K562 (cell line): ENCODE measurements around the gene RARS1. TPM values are rescaled to one million over a fixed set of nuclear protein-coding genes. Genes with fewer than 3 reads are reported as not detected.

Experiments
- ATAC-seq: fragments of 200-7000 bp; cut with Tn5 transposase; 3 replicates; pipeline ENCODE4 v1.9.1; 2020; ENCODE audit warnings: moderate library complexity
- BruUV-seq: library from RNA; stranded (reverse); fragments of 400-500 nt; replicated peaks from 2 replicates; lab custom pipeline; 2021; lab: Mats Ljungman, UMichigan
- CTCF ChIA-PET: fragments of 300-600 bp; formaldehyde crosslinking; extraction: SDS; loops from one replicate; lab custom pipeline; 2021; ENCODE audit warnings: low intra/inter-chr PET ratio; lab: Yijun Ruan, JAX
- POLR2A ChIA-PET: fragments of 300-600, 350-650 bp; sonication (Branson Sonifier 250); formaldehyde crosslinking; extraction: SDS; loops from one replicate; lab custom pipeline; 2021; ENCODE audit warnings: antibody characterized with exemption, inconsistent platforms; lab: Yijun Ruan, JAX
- DNase-seq, 4 experiments: peaks; one replicate each; pipeline versions ENCODE4 v3.0.0 to v3.0.0-alpha.2; 2011 to 2018; ENCODE audit warnings: low spot score in 3 of 4, mixed read lengths in 3 of 4; ENCODE audit errors: extremely low read depth in 1 of 4
- FAIRE-seq: peaks from 2 replicates; lab custom pipeline; 2011; peaks lifted over from hg19 to GRCh38; lab: Jason Lieb, UNC
- H2AFZ ChIP-seq: 2 replicates; pipeline ENCODE4 v1.6.0; 2011; ENCODE audit warnings: low read depth, low read length, control low read depth, inconsistent platforms
- H3K27ac ChIP-seq: fragments of 200-600 bp; 3 replicates; pipeline ENCODE4 v1.8.0; 2011; ENCODE audit warnings: low read depth, mild to moderate bottlenecking, control low read depth, inconsistent platforms, low read length, moderate library complexity, mixed read lengths; ENCODE audit errors: extremely low read depth
- H3K27me3 ChIP-seq, 2 experiments: fragments of 300-600 bp in 1 of 2; 2 replicates in 1 of 2; 3 replicates in 1 of 2; pipeline versions ENCODE4 v1.6.0 to v1.8.0; 2011; ENCODE audit warnings: inconsistent platforms in 2 of 2, low read length in 2 of 2, mild to moderate bottlenecking in 1 of 2, mixed read lengths in 1 of 2, moderate library complexity in 1 of 2; ENCODE audit not compliant: control insufficient read depth in 2 of 2, insufficient read depth in 2 of 2
- H3K36me3 ChIP-seq: fragments of 300-600 bp; 3 replicates; pipeline ENCODE4 v1.8.0; 2011; ENCODE audit warnings: mild to moderate bottlenecking, low read length, inconsistent platforms; ENCODE audit not compliant: control insufficient read depth, insufficient read depth
- H3K4me1 ChIP-seq, 2 experiments: fragments of 200-600 bp in 1 of 2; replicated peaks in 1 of 2; 2 replicates in 1 of 2; 3 replicates in 1 of 2; pipeline versions ENCODE4 v1.5.1 to v1.8.0; 2011; ENCODE audit warnings: inconsistent platforms in 2 of 2, low read length in 2 of 2, mild to moderate bottlenecking in 1 of 2, mixed read lengths in 1 of 2, moderate library complexity in 1 of 2; ENCODE audit not compliant: control insufficient read depth in 2 of 2, insufficient read depth in 2 of 2
- H3K4me2 ChIP-seq: 2 replicates; pipeline ENCODE4 v1.6.1; 2011; ENCODE audit warnings: low read length, control low read depth, inconsistent platforms, mixed read lengths; ENCODE audit not compliant: insufficient read depth
- H3K4me3 ChIP-seq: fragments of 200-600 bp; sonication (generic), shearing (Covaris generic); 2 replicates; pipeline ENCODE4 v1.5.1; 2016; ENCODE audit warnings: control low read depth, inconsistent platforms
- H3K79me2 ChIP-seq: fragments of 200-600 bp; 3 replicates; pipeline ENCODE4 v1.8.0; 2011; ENCODE audit warnings: low read length, inconsistent platforms; ENCODE audit not compliant: control insufficient read depth, insufficient read depth
- H3K9ac ChIP-seq, 2 experiments: 2 replicates each; pipeline versions ENCODE4 v1.6.0 to v1.6.1; 2011; ENCODE audit warnings: low read depth in 2 of 2, low read length in 2 of 2, control low read depth in 1 of 2, inconsistent platforms in 1 of 2, mild to moderate bottlenecking in 1 of 2, mixed read lengths in 1 of 2; ENCODE audit not compliant: insufficient read depth in 1 of 2
- H3K9me1 ChIP-seq: one replicate; pipeline ENCODE4 v1.6.0; 2011; ENCODE audit warnings: inconsistent platforms, mild to moderate bottlenecking, low read length, moderate library complexity; ENCODE audit not compliant: control insufficient read depth, insufficient read depth
- H3K9me3 ChIP-seq: replicated peaks from 2 replicates; pipeline ENCODE4 v1.5.1; 2011; ENCODE audit warnings: low read depth, low read length, inconsistent platforms; ENCODE audit not compliant: control insufficient read depth, insufficient read depth
- H4K20me1 ChIP-seq: replicated peaks from 2 replicates; pipeline ENCODE4 v1.6.1; 2011; ENCODE audit warnings: low read length, inconsistent platforms, mixed read lengths; ENCODE audit not compliant: control insufficient read depth, insufficient read depth
- ETS2 ChIP-seq: IDR thresholded peaks from 2 replicates; pipeline ENCODE4 v1.6.1; 2016; ENCODE audit warnings: borderline replicate concordance, missing genetic modification characterization, mild to moderate bottlenecking, moderate library complexity, missing compliant biosample characterization; ENCODE audit not compliant: poor library complexity, severe bottlenecking
- ETV5 ChIP-seq: sonication (generic); formaldehyde crosslinking; IDR thresholded peaks from 2 replicates; pipeline ENCODE4 v1.4.0; 2020; ENCODE audit warnings: low read depth, mild to moderate bottlenecking, missing genetic modification reagents
- FOSL1 ChIP-seq: fragments of 200-800 bp; sonication (Bioruptor generic); conservative IDR thresholded peaks from 2 replicates; pipeline ENCODE4 v1.6.1; 2016; ENCODE audit warnings: missing genetic modification characterization, missing compliant biosample characterization
- GABPB1 ChIP-seq: sonication (generic); formaldehyde crosslinking; IDR thresholded peaks from 2 replicates; pipeline ENCODE4 v1.8.0; 2022; ENCODE audit warnings: mild to moderate bottlenecking, missing genetic modification reagents
- NRF1 ChIP-seq, 2 experiments: fragments of 450-650 bp; IDR thresholded peaks in 1 of 2; conservative IDR thresholded peaks in 1 of 2; 2 replicates each; pipeline ENCODE4 v1.6.1; 2014; ENCODE audit warnings: mild to moderate bottlenecking in 2 of 2
- POLR2B ChIP-seq: fragments of 450-650 bp; IDR thresholded peaks from 2 replicates; pipeline ENCODE4 v1.6.1; 2018; ENCODE audit warnings: low read depth; ENCODE audit not compliant: partially characterized antibody
- ZNF830 ChIP-seq: fragments of 250-450 bp; sonication (Bioruptor Pico); IDR thresholded peaks from 2 replicates; pipeline ENCODE4 v1.5.0; 2021; ENCODE audit warnings: mild to moderate bottlenecking
- WGBS: fragments of 100-300 bp; shearing (Covaris generic); methylation state at CpG from one replicate; pipeline ENCODE4 v1.1.6; 2016; ENCODE audit warnings: low coverage, mixed read lengths; ENCODE audit not compliant: insufficient coverage; ENCODE audit errors: missing lambda C conversion rate; 5-methylcytosine and 5-hydroxymethylcytosine counted together
- in situ Hi-C: fragments of 300-500 bp; cut with MboI; formaldehyde crosslinking; loops from 4 replicates; pipeline ENCODE4 v1.15.0; 2018; ENCODE audit warnings: inconsistent platforms, mixed read lengths
- intact Hi-C: fragments of 100-400 bp; cut with micrococcal nuclease; formaldehyde crosslinking; loops from 2 replicates; pipeline ENCODE4 v1.14.2; 2022
- polyA plus RNA-seq, 8 experiments: library from polyadenylated mRNA; depleted of rRNA in 4 of 8; stranded (reverse) in 5 of 8; unstranded in 3 of 8; fragments of >200 nt; fragmentation: Nextera tagmentation in 2 of 8; fragmentation: Illumina TruSeq in 1 of 8; extraction: Ambion mirVana in 2 of 8; extraction: Trizol in 1 of 8; gene quantifications; 2 replicates each; pipeline versions ENCODE4 v1.2.1 to v1.2.3, GENCODE V29; 2011 to 2014; ENCODE audit warnings: inconsistent platforms in 1 of 8, missing spikeins in 1 of 8
- total RNA-seq, 7 experiments: library from RNA; depleted of rRNA in 6 of 7; stranded (reverse); fragments of >200 nt in 6 of 7; fragmentation: Illumina TruSeq in 2 of 7; extraction: Trizol in 2 of 7; gene quantifications; 2 replicates each; pipeline versions ENCODE4 v1.2.1 to v1.2.3, GENCODE V29; 2011 to 2021; ENCODE audit warnings: low replicate concordance in 1 of 7
- TF ChIP-seq, protein P1 (sequence below): sonication (generic); IDR thresholded peaks from 2 replicates; pipeline ENCODE4 v1.6.1; 2016
- TF ChIP-seq, protein P2 (sequence below): fragments of 150-350 bp; IDR thresholded peaks from 2 replicates; pipeline ENCODE4 v1.6.1; 2014; ENCODE audit warnings: low read depth, mild to moderate bottlenecking, low read length, borderline replicate concordance
- TF ChIP-seq, protein P3 (sequence below): fragments of 250-450 bp; sonication (Bioruptor Pico); IDR thresholded peaks from 2 replicates; pipeline ENCODE4 v1.8.0; 2022; ENCODE audit warnings: moderate library complexity, mild to moderate bottlenecking, inconsistent platforms
- TF ChIP-seq, protein P4 (sequence below): fragments of 450-650 bp; IDR thresholded peaks from 2 replicates; pipeline ENCODE4 v1.7.0; 2016; ENCODE audit warnings: borderline replicate concordance

RARS1 gene
- total and polyA plus RNA-seq, 9 of the 15 experiments (the other 6 are each of a cell fraction or from before 2014, with no cell fraction given): 109 to 196 (median 139) TPM

DNA sequence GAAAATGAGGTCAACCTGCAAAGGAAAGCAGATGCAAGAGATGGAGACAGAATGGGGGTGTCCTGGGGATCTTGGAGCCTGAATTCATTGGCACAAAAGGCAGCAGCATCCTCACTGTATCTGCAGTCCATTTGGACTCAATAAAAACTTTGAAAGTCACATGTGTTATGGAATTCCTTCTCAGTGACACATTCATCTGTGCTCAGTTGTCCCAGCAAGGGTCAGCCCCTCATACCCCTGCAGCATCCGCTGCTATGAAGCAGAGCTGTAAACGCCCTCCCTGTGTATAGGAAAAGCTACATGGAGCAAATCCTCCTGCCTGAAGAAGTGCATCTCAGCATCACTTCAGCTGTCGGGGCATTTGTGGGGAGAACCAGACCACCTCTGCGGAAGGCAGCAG lies 14.5 kb upstream of the RARS1 start:
- Histone ChIP-seq H3K27ac (no peak overlapping the region), H2AFZ (no peak overlapping the region), H3K4me1 (peaks cover 0 to under 1% of the 10 kb centered on the region in 2 experiments; a peak in 1 of 5 replicates), H3K4me3 (no peak overlapping the region), H3K9ac (no peak overlapping the region), H3K27me3 (peaks cover 23 to 56% of the 10 kb centered on the region in 2 experiments), H3K79me2 (no peaks in the 10 kb centered on the region), H3K4me2 (no peak overlapping the region), H3K9me1 (no peaks in the 10 kb centered on the region), H3K9me3 (no peaks in the 10 kb centered on the region), H3K36me3 (no peaks in the 10 kb centered on the region), H4K20me1 (no peaks in the 10 kb centered on the region)
- no peak for DNase-seq
- in situ Hi-C loops: no loop called here
- 0% methylated on average over 4 of the region's 4 CpGs for WGBS
- POLR2A ChIA-PET: no interaction called here
- CTCF ChIA-PET: no interaction called here
- intact Hi-C loops: no loop called here
- no peak for ATAC-seq
- FAIRE-seq: no peak
- no TSS peak for BruUV-seq
- TF ChIP-seq ETS2 (tag) (no peak), ETV5 (CRISPR knock-in tag) (no peak), POLR2B (no peak), FOSL1 (tag) (no peak), NRF1 (conservative IDR thresholded peaks at IDR 0.05 in 1 of 2, IDR thresholded peaks at IDR 0.05 in 1 of 2) (no peak), GABPB1 (CRISPR knock-in tag) (no peak), ZNF830 (CRISPR knock-in tag) (no peak)
- TF ChIP-seq, protein P1, sequence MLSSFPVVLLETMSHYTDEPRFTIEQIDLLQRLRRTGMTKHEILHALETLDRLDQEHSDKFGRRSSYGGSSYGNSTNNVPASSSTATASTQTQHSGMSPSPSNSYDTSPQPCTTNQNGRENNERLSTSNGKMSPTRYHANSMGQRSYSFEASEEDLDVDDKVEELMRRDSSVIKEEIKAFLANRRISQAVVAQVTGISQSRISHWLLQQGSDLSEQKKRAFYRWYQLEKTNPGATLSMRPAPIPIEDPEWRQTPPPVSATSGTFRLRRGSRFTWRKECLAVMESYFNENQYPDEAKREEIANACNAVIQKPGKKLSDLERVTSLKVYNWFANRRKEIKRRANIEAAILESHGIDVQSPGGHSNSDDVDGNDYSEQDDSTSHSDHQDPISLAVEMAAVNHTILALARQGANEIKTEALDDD: no peak
- TF ChIP-seq, protein P2, sequence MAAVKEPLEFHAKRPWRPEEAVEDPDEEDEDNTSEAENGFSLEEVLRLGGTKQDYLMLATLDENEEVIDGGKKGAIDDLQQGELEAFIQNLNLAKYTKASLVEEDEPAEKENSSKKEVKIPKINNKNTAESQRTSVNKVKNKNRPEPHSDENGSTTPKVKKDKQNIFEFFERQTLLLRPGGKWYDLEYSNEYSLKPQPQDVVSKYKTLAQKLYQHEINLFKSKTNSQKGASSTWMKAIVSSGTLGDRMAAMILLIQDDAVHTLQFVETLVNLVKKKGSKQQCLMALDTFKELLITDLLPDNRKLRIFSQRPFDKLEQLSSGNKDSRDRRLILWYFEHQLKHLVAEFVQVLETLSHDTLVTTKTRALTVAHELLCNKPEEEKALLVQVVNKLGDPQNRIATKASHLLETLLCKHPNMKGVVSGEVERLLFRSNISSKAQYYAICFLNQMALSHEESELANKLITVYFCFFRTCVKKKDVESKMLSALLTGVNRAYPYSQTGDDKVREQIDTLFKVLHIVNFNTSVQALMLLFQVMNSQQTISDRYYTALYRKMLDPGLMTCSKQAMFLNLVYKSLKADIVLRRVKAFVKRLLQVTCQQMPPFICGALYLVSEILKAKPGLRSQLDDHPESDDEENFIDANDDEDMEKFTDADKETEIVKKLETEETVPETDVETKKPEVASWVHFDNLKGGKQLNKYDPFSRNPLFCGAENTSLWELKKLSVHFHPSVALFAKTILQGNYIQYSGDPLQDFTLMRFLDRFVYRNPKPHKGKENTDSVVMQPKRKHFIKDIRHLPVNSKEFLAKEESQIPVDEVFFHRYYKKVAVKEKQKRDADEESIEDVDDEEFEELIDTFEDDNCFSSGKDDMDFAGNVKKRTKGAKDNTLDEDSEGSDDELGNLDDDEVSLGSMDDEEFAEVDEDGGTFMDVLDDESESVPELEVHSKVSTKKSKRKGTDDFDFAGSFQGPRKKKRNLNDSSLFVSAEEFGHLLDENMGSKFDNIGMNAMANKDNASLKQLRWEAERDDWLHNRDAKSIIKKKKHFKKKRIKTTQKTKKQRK: no peak
- TF ChIP-seq, protein P3, sequence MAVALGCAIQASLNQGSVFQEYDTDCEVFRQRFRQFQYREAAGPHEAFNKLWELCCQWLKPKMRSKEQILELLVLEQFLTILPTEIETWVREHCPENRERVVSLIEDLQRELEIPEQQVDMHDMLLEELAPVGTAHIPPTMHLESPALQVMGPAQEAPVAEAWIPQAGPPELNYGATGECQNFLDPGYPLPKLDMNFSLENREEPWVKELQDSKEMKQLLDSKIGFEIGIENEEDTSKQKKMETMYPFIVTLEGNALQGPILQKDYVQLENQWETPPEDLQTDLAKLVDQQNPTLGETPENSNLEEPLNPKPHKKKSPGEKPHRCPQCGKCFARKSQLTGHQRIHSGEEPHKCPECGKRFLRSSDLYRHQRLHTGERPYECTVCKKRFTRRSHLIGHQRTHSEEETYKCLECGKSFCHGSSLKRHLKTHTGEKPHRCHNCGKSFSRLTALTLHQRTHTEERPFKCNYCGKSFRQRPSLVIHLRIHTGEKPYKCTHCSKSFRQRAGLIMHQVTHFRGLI (CRISPR knock-in tag): no peak
- TF ChIP-seq, protein P4, sequence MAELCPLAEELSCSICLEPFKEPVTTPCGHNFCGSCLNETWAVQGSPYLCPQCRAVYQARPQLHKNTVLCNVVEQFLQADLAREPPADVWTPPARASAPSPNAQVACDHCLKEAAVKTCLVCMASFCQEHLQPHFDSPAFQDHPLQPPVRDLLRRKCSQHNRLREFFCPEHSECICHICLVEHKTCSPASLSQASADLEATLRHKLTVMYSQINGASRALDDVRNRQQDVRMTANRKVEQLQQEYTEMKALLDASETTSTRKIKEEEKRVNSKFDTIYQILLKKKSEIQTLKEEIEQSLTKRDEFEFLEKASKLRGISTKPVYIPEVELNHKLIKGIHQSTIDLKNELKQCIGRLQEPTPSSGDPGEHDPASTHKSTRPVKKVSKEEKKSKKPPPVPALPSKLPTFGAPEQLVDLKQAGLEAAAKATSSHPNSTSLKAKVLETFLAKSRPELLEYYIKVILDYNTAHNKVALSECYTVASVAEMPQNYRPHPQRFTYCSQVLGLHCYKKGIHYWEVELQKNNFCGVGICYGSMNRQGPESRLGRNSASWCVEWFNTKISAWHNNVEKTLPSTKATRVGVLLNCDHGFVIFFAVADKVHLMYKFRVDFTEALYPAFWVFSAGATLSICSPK: no peak
